ENCODE results near the gene CERK. TPM values are rescaled to one million over a fixed set of nuclear protein-coding genes. Genes with fewer than 3 reads are reported as not detected.
A peak's percentile ranks its signal among the peaks of the same experiment; 100 is the strongest.

The CERK gene
- total RNA-seq, 1 experiment from 2014 or later = 45.6 TPM

GRCh38 chr22:46764779-46765485 lies 26.9 kb upstream of the CERK start:
- DNase-seq (ENCODE audit: low spot score) = no peak
- no peak overlapping the region for H3K27ac Mint-ChIP-seq
- no peak overlapping the region for H3K4me3 Mint-ChIP-seq
- no peak for ATAC-seq
- H3K9me3 Mint-ChIP-seq = no peaks in the 10 kb centered on the region
- no peaks in the 10 kb centered on the region for H3K36me3 Mint-ChIP-seq
- ChIA-PET POLR2A (no interaction called here), CTCF (interaction anchor here (0.7 to 1.4 kb wide), 3 partner anchors 34 to 201 kb away, joined by 3 to 4 read pairs (median 3); no protein-coding TSS in a partner anchor)
- no peaks in the 10 kb centered on the region for H3K27me3 Mint-ChIP-seq (ENCODE audit: low read depth)
- no peak for TF ChIP-seq RORB (CRISPR knock-in tag; IDR thresholded peaks at IDR 0.05)
- H3K4me1 Mint-ChIP-seq = peaks cover 20% of the 10 kb centered on the region

DNA sequence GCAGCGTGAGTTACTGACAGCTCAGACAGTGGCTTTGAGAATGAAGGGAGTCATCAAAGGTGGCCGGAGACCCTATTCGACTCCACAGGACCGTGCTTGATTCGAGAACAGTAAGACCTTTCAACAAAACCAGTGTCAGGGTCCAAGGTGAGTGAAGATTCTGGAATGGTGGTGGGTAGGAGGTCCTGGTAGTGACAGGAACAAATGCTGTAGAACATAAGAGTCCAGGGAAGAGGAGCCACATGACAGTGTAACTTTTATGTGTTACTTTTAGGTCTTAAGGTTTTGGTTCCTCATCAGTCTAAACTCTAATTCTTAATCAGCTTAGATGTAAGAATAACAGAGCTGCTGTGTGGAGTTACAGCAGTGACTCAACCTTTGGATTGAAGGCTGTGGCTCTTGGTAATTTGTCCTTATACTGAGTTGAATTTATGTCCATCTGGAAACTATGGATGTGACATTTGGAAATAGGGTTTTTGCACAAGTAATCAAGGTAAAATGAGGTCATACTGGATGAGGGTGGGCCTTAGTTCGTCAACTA lies 26.2 kb upstream of the CERK start:
- H3K9me3 Mint-ChIP-seq = no peaks in the 10 kb centered on the region
- H3K4me1 Mint-ChIP-seq = peaks cover 20% of the 10 kb centered on the region
- TF ChIP-seq FOXJ3 (CRISPR knock-in tag; IDR thresholded peaks at IDR 0.05; ENCODE audit: borderline replicate concordance) = no peak
- TF ChIP-seq FOXP1 (CRISPR knock-in tag; IDR thresholded peaks at IDR 0.05; ENCODE audit: borderline replicate concordance) = no peak
- TF ChIP-seq, protein P1, sequence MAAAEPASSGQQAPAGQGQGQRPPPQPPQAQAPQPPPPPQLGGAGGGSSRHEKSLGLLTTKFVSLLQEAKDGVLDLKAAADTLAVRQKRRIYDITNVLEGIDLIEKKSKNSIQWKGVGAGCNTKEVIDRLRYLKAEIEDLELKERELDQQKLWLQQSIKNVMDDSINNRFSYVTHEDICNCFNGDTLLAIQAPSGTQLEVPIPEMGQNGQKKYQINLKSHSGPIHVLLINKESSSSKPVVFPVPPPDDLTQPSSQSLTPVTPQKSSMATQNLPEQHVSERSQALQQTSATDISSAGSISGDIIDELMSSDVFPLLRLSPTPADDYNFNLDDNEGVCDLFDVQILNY (CRISPR knock-in tag; IDR thresholded peaks at IDR 0.05) = no peak
- TF ChIP-seq ETV6 (CRISPR knock-in tag; IDR thresholded peaks at IDR 0.05) = no peak
- no peak for TF ChIP-seq JUN (CRISPR knock-in tag; IDR thresholded peaks at IDR 0.05)
- TF ChIP-seq, protein P2, sequence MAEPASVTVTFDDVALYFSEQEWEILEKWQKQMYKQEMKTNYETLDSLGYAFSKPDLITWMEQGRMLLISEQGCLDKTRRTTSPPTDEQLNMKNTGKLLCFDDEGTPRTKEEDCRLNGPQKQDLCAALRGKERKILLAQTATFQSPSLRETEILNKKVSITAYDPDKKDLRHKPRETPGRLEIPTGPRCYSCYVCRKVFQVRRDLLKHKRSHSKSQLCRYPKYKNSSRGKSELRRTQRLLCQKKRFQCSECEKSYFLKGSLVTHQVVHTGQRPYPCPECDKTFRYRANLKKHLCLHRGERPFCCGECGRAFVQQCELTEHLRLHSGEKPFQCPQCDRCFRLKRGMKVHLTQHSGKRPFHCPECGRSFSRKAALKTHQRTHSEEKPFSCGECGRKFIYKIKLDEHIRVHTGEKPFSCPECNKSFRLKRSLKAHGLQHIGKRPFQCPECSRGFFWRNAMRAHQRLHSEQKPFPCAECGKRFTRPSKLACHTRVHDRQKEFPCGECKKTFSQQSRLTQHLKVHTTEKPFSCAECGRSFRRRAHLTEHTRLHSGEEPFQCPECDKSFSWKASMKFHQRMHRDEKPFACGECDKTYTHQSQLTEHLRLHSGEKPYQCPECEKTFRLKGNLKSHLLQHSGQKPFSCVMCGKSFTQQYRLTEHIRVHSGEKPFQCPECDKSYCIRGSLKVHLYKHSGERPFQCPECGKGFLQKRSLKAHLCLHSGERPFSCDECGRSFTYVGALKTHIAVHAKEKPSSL (CRISPR knock-in tag; conservative IDR thresholded peaks at IDR 0.05) = no peak
- TF ChIP-seq NR1H2 (CRISPR knock-in tag; IDR thresholded peaks at IDR 0.05) = no peak
- no peak for TF ChIP-seq TEAD4 (CRISPR knock-in tag; IDR thresholded peaks at IDR 0.05)
- no peak for TF ChIP-seq PRRX2 (CRISPR knock-in tag; IDR thresholded peaks at IDR 0.05)
- no peak overlapping the region; the same call in 1 of the 2 replicates for H3K27ac Mint-ChIP-seq
- H3K27me3 Mint-ChIP-seq (ENCODE audit: low read depth) = no peaks in the 10 kb centered on the region
- DNase-seq (ENCODE audit: low spot score) (no peak), ATAC-seq (no peak)
- ChIA-PET CTCF (interaction anchor here (1.2 to 1.4 kb wide), 2 partner anchors 84 to 200 kb away, joined by 3 to 4 read pairs; no protein-coding TSS in a partner anchor), POLR2A (no interaction called here)
- no peaks in the 10 kb centered on the region for H3K36me3 Mint-ChIP-seq
- H3K4me3 Mint-ChIP-seq = peak overlapping the region; percentile 99

DNA sequence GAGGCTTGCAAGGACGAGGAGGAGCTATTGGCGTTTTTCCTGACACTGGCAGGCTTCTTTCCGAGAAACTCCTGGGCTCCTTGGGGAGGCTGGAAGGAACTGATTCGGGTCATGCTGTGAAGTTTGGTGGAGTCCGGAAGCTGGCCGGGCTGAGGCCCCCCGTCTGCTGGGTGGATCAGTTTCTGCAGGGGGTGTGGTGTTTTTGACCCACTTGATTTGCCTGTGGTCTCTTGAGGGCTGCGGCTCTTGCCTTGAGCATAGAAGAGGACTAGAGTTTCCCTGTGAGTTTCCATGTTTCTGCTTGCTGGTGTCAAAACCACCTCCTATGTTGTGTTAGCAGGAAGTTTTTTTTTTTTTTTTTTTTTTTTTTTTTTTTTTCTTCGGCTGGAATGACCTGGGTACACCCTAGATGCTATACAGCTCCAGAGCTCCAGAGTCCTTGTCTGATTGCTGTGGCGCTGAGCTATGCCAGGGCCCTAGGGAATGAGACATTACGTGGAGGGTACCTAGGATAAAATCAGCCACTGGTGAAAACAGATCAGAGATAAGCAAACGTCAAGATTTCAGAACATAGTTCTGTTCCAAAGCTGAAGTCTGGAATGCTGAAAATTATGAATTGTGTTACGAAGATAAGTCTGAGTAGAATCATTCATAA lies 25.1 kb upstream of the CERK start:
- peaks cover 20% of the 10 kb centered on the region for H3K4me1 Mint-ChIP-seq
- ATAC-seq (peak; percentile 4), DNase-seq (ENCODE audit: low spot score) (no peak)
- POLR2A ChIA-PET = interaction anchor here (0.6 to 1.4 kb wide), 6 partner anchors 11 to 123 kb away, joined by 3 to 7 read pairs (median 4); no protein-coding TSS in a partner anchor
- CTCF ChIA-PET = interaction anchor here (1.0 to 2.0 kb wide), 9 partner anchors 11 to 395 kb away, joined by 3 to 23 read pairs (median 5); partner anchors contain the start of gene CERK
- no peaks in the 10 kb centered on the region for H3K27me3 Mint-ChIP-seq (ENCODE audit: low read depth)
- peak overlapping the region; percentile 99 for H3K4me3 Mint-ChIP-seq
- peaks cover 3% of the 10 kb centered on the region; the same call in 1 of the 2 replicates for H3K36me3 Mint-ChIP-seq
- no peaks in the 10 kb centered on the region for H3K9me3 Mint-ChIP-seq
- peak overlapping the region; percentile 99 for H3K27ac Mint-ChIP-seq
- TF ChIP-seq ZNF423 (CRISPR knock-in tag; IDR thresholded peaks at IDR 0.05) = no peak
- no peak for TF ChIP-seq ELF4 (CRISPR knock-in tag; IDR thresholded peaks at IDR 0.05; ENCODE audit: low read depth)
- TF ChIP-seq ESRRA (CRISPR knock-in tag; IDR thresholded peaks at IDR 0.05; ENCODE audit: borderline replicate concordance) = no peak
- TF ChIP-seq, protein P3, sequence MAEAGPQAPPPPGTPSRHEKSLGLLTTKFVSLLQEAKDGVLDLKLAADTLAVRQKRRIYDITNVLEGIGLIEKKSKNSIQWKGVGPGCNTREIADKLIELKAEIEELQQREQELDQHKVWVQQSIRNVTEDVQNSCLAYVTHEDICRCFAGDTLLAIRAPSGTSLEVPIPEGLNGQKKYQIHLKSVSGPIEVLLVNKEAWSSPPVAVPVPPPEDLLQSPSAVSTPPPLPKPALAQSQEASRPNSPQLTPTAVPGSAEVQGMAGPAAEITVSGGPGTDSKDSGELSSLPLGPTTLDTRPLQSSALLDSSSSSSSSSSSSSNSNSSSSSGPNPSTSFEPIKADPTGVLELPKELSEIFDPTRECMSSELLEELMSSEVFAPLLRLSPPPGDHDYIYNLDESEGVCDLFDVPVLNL (CRISPR knock-in tag; IDR thresholded peaks at IDR 0.05; ENCODE audit: borderline replicate concordance, low read depth) = no peak
- no peak for TF ChIP-seq SMAD3 (CRISPR knock-in tag; IDR thresholded peaks at IDR 0.05; ENCODE audit: borderline replicate concordance)
- TF ChIP-seq JUN (CRISPR knock-in tag; IDR thresholded peaks at IDR 0.05) = no peak
- no peak for TF ChIP-seq SMAD4 (CRISPR knock-in tag; IDR thresholded peaks at IDR 0.05)
- TF ChIP-seq JAZF1 (CRISPR knock-in tag; IDR thresholded peaks at IDR 0.05) = no peak
- no peak for TF ChIP-seq HMGXB4 (CRISPR knock-in tag; IDR thresholded peaks at IDR 0.05)
- TF ChIP-seq TEAD1 (CRISPR knock-in tag; IDR thresholded peaks at IDR 0.05) = no peak
- no peak for TF ChIP-seq FOXJ3 (CRISPR knock-in tag; IDR thresholded peaks at IDR 0.05; ENCODE audit: borderline replicate concordance)
- no peak for TF ChIP-seq ZBTB21 (CRISPR knock-in tag; IDR thresholded peaks at IDR 0.05; ENCODE audit: borderline replicate concordance)
- TF ChIP-seq FOXP1 (CRISPR knock-in tag; IDR thresholded peaks at IDR 0.05; ENCODE audit: borderline replicate concordance) = no peak
- no peak for TF ChIP-seq ZNF219 (CRISPR knock-in tag; IDR thresholded peaks at IDR 0.05; ENCODE audit: borderline replicate concordance)
- no peak for TF ChIP-seq NFYB (CRISPR knock-in tag; conservative IDR thresholded peaks at IDR 0.05; ENCODE audit: low read depth)

Measured in WTC11 (cell line).